Stimulated activated CD8-positive, alpha-beta memory T cell treated with anti-CD3 and anti-CD28 coated beads, Interleukin-15, amount 100 ng/mL, for 24 hours (primary cell): ENCODE measurements around the gene TFEC.

Experiments used
- DNase-seq: peaks from one replicate; pipeline ENCODE4 v3.0.0-alpha.2; 2020; ENCODE audit warnings: low read depth

Gene TFEC

DNA sequence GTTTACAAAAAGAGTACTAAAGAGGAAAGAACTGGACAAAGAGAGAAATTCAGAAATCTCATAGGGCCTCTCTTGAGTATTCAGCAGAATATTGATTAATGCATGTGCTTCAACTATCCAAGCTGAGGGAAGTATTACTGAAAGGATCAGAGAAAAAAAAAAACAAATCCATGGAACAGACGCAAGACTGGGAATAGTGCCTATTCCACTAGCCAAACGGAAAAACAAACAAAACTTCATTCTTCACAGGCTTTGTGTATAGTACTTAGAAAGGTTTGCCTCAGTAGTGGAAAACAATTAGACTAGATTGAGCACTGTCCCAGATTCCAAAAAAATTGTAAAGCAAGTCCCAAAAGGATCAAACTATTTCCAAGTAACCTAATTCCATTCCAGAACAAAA, 106.2 kb downstream of the TFEC start:
- no peak for DNase-seq

DNA sequence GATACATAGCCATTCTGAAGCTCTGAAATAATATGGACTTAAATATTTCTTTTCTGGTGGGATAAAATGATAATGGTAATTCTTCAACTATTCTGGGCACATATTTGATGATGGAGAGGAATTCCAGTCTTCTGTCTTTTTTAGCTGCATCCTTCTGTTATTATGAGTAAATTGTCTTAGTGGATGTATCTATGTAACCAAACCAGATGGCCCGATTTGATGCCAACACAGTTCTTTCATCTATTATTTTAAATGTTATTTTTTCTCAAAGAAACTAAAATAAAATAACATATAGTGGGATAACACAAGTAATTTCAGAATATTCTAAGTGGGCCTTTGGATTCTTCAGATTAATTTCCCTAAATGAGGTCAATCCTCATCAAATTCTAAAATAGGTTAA, 110.2 kb downstream of the TFEC start:
- DNase-seq, result no peak

DNA sequence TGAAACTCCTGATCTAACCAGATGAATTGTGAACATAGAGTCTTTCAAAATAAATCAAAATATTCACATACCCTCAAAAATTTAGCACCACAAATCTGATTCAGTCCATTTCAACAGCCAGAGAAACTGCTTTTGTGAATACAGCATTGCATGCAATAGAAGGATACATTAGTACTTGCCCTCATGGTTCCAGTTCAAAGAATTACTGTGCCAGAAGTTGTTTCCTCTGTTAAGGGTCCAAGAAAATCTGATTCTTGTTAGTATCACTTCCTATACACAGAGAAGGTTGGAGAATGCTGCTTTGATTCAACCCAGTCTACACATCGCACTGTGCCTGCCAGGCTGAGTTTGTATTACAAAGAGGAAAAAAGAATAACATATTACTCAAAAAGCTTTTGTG, 115.6 kb downstream of the TFEC start:
- DNase-seq, result no peak

DNA sequence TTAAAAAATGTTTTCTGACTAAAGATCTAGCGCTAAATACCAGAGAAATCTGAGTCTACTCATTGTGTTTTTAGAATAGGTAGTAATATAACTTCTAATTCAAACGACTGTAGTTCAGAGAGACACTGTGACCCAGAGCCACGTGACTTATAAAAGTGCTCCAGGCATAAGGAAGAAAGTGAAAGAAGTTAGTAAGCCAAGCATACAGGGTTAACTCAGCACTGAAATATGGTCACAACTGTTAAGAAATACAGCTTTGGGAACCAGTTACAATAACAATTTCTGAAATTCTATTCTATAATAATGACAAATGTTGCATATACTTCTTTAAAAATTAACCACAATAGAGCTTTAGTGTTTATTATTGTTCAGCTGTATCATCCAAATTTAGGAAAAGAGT, 119.1 kb downstream of the TFEC start:
- no peak for DNase-seq

DNA sequence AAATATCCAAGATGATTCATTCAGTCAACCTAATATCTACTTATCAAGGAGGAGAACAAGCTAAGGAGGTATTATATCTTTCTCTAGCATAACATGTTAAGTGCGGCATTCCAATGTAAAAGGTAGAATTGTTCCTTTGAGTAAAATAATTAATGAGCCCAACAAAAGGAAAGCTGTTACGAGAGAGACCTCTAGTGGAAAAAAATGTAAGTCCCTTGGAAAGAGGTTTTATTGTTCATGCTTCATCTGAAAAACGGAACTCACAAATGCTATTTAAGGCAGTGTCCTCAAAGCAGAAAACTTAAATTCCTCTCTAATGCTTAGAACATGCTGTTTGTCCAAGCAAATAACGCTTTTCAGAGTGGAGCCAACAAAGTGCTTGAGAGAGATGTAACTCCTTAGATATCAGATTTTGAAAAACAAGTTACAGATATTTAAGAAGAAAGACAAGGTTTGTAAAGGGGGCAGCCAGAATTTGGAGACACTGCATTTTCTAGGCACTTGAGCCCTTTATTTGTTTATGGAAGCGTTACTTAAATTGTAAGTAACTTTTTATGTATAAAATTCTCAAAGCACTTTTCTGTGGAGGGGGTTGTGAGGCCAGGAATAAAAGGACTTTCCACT, 119.9 kb downstream of the TFEC start:
- DNase-seq, result no peak

DNA sequence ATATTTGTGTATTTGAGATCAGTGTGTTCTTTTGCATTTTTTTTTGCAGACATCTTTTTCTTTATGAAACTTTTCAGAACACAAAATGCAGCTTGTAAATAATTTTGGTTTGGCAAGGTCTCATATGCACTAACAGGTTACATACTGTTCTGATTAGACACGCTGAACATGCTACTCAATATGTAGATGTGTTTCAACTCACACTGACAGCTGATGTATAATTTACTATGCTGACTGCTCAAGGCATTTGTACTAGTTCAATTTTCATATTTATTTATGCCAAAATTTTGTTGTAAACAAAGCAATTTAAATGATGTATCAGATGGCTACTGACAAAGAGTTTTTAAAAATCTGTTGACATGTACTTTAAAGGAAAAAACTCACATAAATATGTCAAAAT, 123.8 kb downstream of the TFEC start:
- DNase-seq, result no peak

DNA sequence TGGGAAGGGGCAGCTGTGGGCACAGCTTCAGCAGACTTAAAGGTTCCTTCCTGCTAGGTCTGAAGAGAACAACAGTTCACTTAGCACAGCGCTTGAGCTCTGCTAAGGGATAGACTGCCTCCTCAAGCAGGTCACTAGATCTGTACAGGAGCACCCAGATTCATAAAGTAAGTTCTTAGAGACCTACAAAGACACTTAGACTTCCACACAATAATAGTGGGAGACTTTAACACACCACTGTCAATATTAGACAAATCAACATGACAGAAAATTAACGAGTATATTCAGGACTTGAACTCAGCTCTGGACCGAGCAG, 140.9 kb downstream of the TFEC start:
- no peak for DNase-seq

DNA sequence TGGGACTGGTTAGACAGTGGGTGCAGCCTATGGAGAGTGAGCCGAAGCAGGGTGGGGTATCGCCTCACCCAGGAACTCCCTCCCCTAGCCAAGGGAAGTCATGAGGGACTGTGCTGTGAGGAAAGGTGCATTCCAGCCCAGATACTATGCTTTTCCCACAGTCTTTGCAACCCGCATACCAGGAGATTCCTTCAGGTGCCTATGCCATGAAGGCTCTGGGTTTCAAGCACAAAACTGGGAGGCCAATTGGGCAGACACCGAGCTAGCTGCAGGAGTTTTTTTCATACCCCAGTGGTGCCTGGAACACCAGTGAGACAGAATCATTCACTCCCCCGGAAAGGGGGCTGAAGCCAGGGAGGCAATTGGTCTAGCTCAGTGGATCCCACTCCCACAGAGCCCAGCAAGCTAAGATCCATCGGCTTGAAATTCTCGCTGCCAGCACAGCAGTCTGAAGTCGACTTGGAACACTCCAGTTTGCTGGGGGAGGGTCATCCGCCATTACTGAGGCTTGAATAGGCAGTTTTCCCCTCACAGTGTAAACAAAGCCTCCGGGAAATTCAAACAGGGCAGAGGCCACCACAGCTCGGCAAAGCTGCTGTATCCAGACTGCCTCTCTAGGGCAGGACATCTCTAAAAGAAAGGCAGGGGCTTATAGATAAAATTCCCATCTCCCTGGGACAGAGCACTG, 141.4 kb downstream of the TFEC start:
- no peak for DNase-seq

DNA sequence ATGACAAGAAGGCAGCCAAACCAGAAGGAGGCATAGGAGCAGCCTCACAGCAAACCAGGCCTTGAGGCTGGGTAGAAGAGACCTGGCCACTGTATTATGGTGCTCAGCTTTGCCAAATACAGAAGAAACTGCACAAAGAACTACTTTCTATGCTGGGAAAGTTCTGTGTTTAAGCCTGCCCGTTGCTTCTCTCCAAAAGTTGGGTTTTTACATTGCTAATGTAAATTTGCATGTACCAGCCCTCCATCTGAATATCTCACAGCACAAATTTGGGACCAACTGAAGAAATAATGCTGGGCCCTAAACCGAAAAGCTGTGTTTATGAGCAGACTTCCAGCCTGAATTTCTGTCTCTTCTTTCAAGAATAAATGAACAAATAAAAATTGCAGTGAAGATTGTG, 145.0 kb downstream of the TFEC start:
- DNase-seq, result no peak
